WI38 (cell line): ENCODE data around the gene ACAP1.
"Not testable (repeated sequence)": the region's sequence is repeated elsewhere in the genome, so short reads cannot be mapped to it uniquely, and the experiment has no call there.

ENCODE experiments used
- H3K4me3 ChIP-seq: 2 replicates; pipeline ENCODE4 v1.5.1; 2011; ENCODE audit warnings: low read depth, mild to moderate bottlenecking, control low read depth, low read length
- CTCF ChIP-seq: IDR thresholded peaks from 2 replicates; pipeline ENCODE4 v1.5.1; 2012; ENCODE audit warnings: low read depth, mild to moderate bottlenecking, control low read depth, low read length

The ACAP1 gene

GRCh38 chr17:7328009-7328408 lies 8.3 kb upstream of the ACAP1 start:
- TF ChIP-seq CTCF, result no peak

GRCh38 chr17:7328840-7329373 lies 7.4 kb upstream of the ACAP1 start, which contains the start of gene NEURL4:
NEURL4 (minus strand) TSS chr17:7329335; CDS start chr17:7329312, 23 bp downstream.
- TF ChIP-seq CTCF, result no peak
- peak within 1 kb of the TSS; percentile 84 for H3K4me3 ChIP-seq

More at GRCh38 chr17:7328009-7328408, 8.3 kb upstream of the ACAP1 start:
- peak overlapping the region; percentile 84 for H3K4me3 ChIP-seq

- no peak for TF ChIP-seq CTCF
- peak overlapping the region; percentile 84 for H3K4me3 ChIP-seq
These were observed 6.8 kb upstream of the ACAP1 start for GRCh38 chr17:7329374-7329996.

- TF ChIP-seq CTCF, result no peak
- peak overlapping the region; percentile 84 for H3K4me3 ChIP-seq
These were observed 6.2 kb upstream of the ACAP1 start for GRCh38 chr17:7329997-7330637.

GRCh38 chr17:7330638-7331015 lies 5.7 kb upstream of the ACAP1 start:
- no peak for TF ChIP-seq CTCF
- H3K4me3 ChIP-seq, result peak overlapping the region; percentile 84

- no peak overlapping the region for H3K4me3 ChIP-seq
- TF ChIP-seq CTCF, result no peak
These were observed 4.2 kb upstream of the ACAP1 start for GRCh38 chr17:7332111-7332510.

- H3K4me3 ChIP-seq, result not testable (repeated sequence)
These were observed 3.7 kb upstream of the ACAP1 start for GRCh38 chr17:7332600-7333069.
